ENCODE results near the gene CCDC6.
"Not testable (repeated sequence)": the region's sequence is repeated elsewhere in the genome, so short reads cannot be mapped to it uniquely, and the experiment has no call there.

CCDC6 gene

DNA sequence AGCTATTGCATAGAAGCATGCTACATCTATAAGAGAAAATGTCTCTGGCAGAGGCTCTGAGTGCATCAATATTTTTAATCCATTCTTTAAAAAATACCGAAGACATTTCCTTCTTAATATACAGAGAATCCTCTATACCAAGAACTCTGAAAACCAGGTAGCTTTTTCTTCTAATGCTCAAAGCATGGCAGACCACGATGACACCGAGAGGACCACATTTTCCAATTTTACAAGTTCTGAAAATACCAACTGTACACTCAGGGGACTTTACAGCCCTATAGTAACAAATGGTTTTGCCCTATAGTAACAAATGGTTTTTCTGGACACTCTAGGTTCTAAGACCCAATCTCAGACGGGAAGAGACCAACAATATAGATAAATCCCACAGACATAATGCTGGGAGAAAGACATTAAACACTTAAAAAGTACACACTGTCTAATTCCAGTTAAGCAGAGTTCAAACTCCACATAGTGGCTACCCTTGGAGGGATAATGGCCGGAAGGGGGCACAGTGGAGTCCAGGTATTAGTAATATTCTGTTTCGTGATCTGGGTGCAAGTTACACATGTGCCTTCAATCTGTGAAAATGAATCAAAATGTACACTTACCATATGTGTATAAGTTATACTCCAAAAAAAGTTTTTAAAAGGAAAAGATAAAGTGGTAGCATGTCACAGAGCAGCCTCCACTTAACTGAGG, 26.2 kb downstream of the CCDC6 start:
- TF ChIP-seq, protein P1, sequence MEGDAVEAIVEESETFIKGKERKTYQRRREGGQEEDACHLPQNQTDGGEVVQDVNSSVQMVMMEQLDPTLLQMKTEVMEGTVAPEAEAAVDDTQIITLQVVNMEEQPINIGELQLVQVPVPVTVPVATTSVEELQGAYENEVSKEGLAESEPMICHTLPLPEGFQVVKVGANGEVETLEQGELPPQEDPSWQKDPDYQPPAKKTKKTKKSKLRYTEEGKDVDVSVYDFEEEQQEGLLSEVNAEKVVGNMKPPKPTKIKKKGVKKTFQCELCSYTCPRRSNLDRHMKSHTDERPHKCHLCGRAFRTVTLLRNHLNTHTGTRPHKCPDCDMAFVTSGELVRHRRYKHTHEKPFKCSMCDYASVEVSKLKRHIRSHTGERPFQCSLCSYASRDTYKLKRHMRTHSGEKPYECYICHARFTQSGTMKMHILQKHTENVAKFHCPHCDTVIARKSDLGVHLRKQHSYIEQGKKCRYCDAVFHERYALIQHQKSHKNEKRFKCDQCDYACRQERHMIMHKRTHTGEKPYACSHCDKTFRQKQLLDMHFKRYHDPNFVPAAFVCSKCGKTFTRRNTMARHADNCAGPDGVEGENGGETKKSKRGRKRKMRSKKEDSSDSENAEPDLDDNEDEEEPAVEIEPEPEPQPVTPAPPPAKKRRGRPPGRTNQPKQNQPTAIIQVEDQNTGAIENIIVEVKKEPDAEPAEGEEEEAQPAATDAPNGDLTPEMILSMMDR (IDR thresholded peaks at IDR 0.05; ENCODE audit: extremely low read depth, missing control alignments): peak; percentile 24
- no peak for DNase-seq (ENCODE audit: low spot score)

DNA sequence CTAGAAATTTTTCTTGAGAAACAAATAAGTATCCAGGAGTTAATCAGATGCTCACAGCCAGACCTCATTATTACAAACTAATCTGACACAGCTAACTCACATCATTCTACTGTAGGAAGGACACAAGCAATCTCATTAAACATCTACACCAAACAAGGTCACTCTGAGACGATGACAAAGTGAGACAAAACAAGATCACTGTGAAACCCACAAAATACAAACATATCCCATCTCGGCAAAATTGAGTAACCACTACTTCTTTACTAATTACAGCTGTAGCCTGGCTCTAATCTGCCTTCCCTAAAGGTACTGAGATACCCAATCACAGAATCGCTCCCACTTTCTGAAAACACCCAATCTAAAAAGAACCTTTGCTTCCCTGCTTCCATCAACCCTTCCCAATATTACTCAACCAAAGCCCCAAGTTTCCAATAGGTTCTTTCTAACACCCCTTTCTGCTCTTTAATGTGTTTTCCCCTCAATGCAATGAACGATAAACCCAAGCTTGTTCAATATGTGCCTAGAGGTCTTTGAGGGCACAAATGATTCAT, 26.9 kb downstream of the CCDC6 start:
- no peak for DNase-seq (ENCODE audit: low spot score)

DNA sequence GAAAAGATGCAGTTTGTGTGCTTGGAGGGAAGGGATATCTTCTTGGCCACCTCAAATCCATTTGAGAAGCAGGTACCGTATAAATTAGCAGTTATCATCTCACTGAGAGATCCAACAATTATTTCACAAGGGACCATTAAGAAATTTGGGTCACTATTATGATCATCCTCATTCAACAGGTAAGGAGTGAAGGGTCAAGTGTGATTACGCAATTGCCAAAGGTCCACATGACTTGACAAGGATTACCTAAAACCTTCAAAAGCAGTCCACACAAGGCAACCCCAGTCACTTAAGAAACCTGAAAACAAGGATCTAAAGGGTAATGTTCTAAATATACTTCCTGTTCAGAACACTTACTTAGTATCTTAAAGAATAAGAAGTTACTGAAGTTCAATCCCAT, 27.4 kb downstream of the CCDC6 start:
- TF ChIP-seq, protein P1 (IDR thresholded peaks at IDR 0.05; ENCODE audit: extremely low read depth, missing control alignments): no peak
- DNase-seq (ENCODE audit: low spot score): no peak

More for the DNA sequence above, 26.9 kb downstream of the CCDC6 start:
- TF ChIP-seq, protein P1 (IDR thresholded peaks at IDR 0.05; ENCODE audit: extremely low read depth, missing control alignments): no peak

DNA sequence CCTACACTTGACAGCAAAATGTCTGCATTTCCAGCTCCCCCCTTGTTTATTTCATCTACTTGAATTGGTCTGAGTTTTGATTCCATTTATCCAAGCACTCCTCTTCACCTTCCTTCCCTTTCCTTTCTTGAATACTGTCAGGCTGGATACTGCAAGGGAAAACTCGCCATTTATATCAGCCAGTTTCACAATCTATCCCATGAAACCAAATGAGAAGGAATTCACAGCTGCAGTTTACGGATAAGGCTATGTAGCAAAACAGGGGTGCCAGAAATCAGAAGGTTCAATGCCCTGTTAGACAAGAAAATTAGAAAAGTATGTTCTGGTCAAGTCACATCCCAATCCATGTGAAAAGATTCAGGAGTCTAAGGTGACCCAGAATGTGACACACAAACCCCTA, 28.1 kb downstream of the CCDC6 start:
- DNase-seq (ENCODE audit: low spot score): no peak
- TF ChIP-seq, protein P1 (IDR thresholded peaks at IDR 0.05; ENCODE audit: extremely low read depth, missing control alignments): no peak

DNA sequence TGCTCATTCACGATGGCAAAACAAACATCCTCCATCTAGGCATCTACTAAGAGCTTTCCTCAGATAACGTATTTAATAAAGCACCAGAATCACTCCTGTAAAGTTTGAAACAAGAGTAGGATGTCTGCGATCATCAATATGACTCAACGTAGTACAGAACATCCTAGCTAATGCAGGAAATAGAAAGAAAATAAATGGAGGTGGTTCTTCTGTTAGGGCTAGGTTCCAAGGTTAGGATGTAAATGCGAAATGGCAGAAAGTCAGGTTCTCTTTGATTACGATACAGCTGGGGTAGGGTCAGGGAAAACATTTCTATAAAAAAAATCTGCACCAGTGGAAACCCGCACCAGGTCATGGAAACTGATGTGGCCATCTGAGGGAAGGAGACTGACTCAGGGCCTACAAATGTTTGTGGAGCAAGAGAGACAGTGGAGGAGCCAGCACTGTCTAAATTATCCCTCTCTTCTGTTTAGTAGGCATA, 29.1 kb downstream of the CCDC6 start:
- TF ChIP-seq, protein P1 (IDR thresholded peaks at IDR 0.05; ENCODE audit: extremely low read depth, missing control alignments): no peak
- DNase-seq (ENCODE audit: low spot score): no peak

- no peak for DNase-seq (ENCODE audit: low spot score)
- TF ChIP-seq, protein P1 (IDR thresholded peaks at IDR 0.05; ENCODE audit: extremely low read depth, missing control alignments): no peak
These were observed 29.7 kb downstream of the CCDC6 start for GRCh38 chr10:59876695-59877094.

GRCh38 chr10:59876208-59876607, 30.1 kb downstream of the CCDC6 start:
- DNase-seq (ENCODE audit: low spot score): not testable (repeated sequence)

DNA sequence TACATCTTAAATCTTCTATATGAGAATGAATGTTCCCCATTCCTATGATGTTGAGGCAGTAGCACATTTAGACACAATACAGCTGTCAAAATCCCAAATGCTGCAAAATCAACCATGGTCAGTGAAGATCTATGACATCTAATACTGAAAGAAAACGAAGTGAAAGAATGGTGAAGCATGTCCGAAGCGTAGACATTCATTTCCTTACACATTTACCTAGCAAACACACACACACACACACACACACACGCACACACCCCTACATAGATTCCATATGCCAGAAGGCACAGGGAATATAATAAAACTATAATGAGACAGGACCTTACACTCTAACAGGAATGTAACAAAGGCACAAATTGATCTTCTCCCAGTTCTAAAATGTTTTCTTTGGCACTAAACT, 32.5 kb downstream of the CCDC6 start:
- TF ChIP-seq, protein P1 (IDR thresholded peaks at IDR 0.05; ENCODE audit: extremely low read depth, missing control alignments): no peak
- DNase-seq (ENCODE audit: low spot score): peak; percentile 39

Measured in GM20000 (cell line).